C4-2B (cell line): ENCODE measurements around the gene EHD1.

ENCODE experiments used
- ZFX ChIP-seq: fragments of 450-650 bp; IDR thresholded peaks from 2 replicates; pipeline ENCODE4 v1.6.1; 2017
- TF ChIP-seq, protein P1 (sequence below): fragments of 450-650 bp; conservative IDR thresholded peaks from 2 replicates; pipeline ENCODE4 v1.5.1; 2017; ENCODE audit warnings: mild to moderate bottlenecking

DNA sequence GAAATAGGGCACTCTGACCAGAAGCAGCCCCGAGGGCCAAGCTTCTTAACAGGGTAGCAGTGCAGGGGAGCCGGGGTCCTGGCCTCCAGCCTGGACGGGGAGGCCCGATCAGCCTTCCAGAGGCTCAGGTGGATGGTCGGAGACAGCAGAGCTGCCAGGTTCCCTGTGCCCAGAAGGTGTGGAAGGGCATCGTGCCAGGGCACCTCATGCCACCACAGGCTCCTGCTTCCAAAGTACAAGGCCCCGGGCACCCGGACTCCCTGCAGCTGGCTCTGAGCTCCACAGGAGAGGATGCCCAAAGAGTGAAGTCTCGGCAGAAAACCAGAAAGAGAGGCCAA is 14.3 kb downstream of the EHD1 start:
- TF ChIP-seq, protein P1, sequence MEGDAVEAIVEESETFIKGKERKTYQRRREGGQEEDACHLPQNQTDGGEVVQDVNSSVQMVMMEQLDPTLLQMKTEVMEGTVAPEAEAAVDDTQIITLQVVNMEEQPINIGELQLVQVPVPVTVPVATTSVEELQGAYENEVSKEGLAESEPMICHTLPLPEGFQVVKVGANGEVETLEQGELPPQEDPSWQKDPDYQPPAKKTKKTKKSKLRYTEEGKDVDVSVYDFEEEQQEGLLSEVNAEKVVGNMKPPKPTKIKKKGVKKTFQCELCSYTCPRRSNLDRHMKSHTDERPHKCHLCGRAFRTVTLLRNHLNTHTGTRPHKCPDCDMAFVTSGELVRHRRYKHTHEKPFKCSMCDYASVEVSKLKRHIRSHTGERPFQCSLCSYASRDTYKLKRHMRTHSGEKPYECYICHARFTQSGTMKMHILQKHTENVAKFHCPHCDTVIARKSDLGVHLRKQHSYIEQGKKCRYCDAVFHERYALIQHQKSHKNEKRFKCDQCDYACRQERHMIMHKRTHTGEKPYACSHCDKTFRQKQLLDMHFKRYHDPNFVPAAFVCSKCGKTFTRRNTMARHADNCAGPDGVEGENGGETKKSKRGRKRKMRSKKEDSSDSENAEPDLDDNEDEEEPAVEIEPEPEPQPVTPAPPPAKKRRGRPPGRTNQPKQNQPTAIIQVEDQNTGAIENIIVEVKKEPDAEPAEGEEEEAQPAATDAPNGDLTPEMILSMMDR = no peak
- no peak for TF ChIP-seq ZFX
